GM23338 (cell line): ENCODE results near the gene COL6A1. TPM values are rescaled to one million over a fixed set of nuclear protein-coding genes. Genes with fewer than 3 reads are reported as not detected.

Source experiments
- ATAC-seq: fragments of 200-7000 bp; cut with Tn5 transposase; 3 replicates; pipeline ENCODE4 v1.9.1; 2020
- DNase-seq: peaks from one replicate; pipeline ENCODE4 v3.0.0-alpha.2; 2015; ENCODE audit warnings: low spot score
- H2AFZ ChIP-seq: fragments of 200-600 bp; sonication (generic); 2 replicates; pipeline ENCODE4 v1.8.0; 2016; ENCODE audit warnings: antibody characterized with exemption, mild to moderate bottlenecking, moderate library complexity
- H3F3A ChIP-seq: fragments of 200-600 bp; sonication (generic); replicated peaks from 2 replicates; pipeline ENCODE4 v1.8.0; 2017; ENCODE audit warnings: antibody characterized with exemption, mixed run types, low read depth
- H3K27ac ChIP-seq: fragments of 200-600 bp; sonication (generic); 2 replicates; pipeline ENCODE4 v1.6.1; 2016; ENCODE audit warnings: low read depth
- H3K27me3 ChIP-seq: fragments of 200-600 bp; sonication (generic); 2 replicates; pipeline ENCODE4 v1.8.0; 2016; ENCODE audit warnings: mild to moderate bottlenecking, mixed run types, moderate library complexity; ENCODE audit not compliant: insufficient read depth
- H3K36me3 ChIP-seq: fragments of 200-600 bp; sonication (generic); 2 replicates; pipeline ENCODE4 v1.8.0; 2016; ENCODE audit warnings: mild to moderate bottlenecking; ENCODE audit not compliant: insufficient read depth
- H3K4me1 ChIP-seq: fragments of 200-600 bp; sonication (generic); 2 replicates; pipeline ENCODE4 v1.8.0; 2016; ENCODE audit warnings: mild to moderate bottlenecking, moderate library complexity; ENCODE audit not compliant: insufficient read depth
- H3K4me2 ChIP-seq: fragments of 200-600 bp; sonication (generic); 2 replicates; pipeline ENCODE4 v1.7.1; 2017; ENCODE audit warnings: mixed run types
- H3K4me3 ChIP-seq: fragments of 200-600 bp; sonication (generic); 2 replicates; pipeline ENCODE4 v1.6.1; 2016; ENCODE audit warnings: mixed run types
- H3K79me2 ChIP-seq: fragments of 200-600 bp; sonication (generic); replicated peaks from 2 replicates; pipeline ENCODE4 v1.8.0; 2017; ENCODE audit warnings: mild to moderate bottlenecking; ENCODE audit not compliant: insufficient read depth
- H3K9me2 ChIP-seq: fragments of 200-600 bp; sonication (generic); 2 replicates; pipeline ENCODE4 v1.8.0; 2017; ENCODE audit not compliant: insufficient read depth
- H4K20me1 ChIP-seq: fragments of 200-600 bp; sonication (generic); replicated peaks from 2 replicates; pipeline ENCODE4 v1.8.0; 2017; ENCODE audit warnings: mild to moderate bottlenecking; ENCODE audit not compliant: insufficient read depth
- H3K27ac Mint-ChIP-seq: 2 replicates; pipeline ENCODE4 v1.8.0; 2020; ENCODE audit warnings: inconsistent platforms, mild to moderate bottlenecking, moderate library complexity, mixed read lengths
- H3K27me3 Mint-ChIP-seq: 3 replicates; pipeline ENCODE4 v1.8.0; 2022; ENCODE audit warnings: low read depth, mild to moderate bottlenecking, moderate library complexity, mixed read lengths, inconsistent platforms; ENCODE audit not compliant: insufficient read depth, poor library complexity
- H3K36me3 Mint-ChIP-seq: 3 replicates; pipeline ENCODE4 v1.8.0; 2021; ENCODE audit warnings: low read depth, mild to moderate bottlenecking, inconsistent platforms, moderate library complexity, mixed read lengths
- H3K4me1 Mint-ChIP-seq: 3 replicates; pipeline ENCODE4 v1.8.0; 2020; ENCODE audit warnings: mild to moderate bottlenecking, inconsistent platforms, mixed read lengths
- H3K4me3 Mint-ChIP-seq: 3 replicates; pipeline ENCODE4 v1.8.0; 2021; ENCODE audit warnings: moderate library complexity, mild to moderate bottlenecking, inconsistent platforms, mixed read lengths
- H3K9me3 Mint-ChIP-seq: 3 replicates; pipeline ENCODE4 v1.8.0; 2020; ENCODE audit warnings: moderate library complexity, mild to moderate bottlenecking, inconsistent platforms, mixed read lengths
- CREB1 ChIP-seq: fragments of 250-450 bp; sonication (Bioruptor Pico); IDR thresholded peaks from 2 replicates; pipeline ENCODE4 v1.5.0; 2020; ENCODE audit warnings: low read depth, mild to moderate bottlenecking, moderate library complexity
- CTCF ChIP-seq, 2 experiments: fragments of 200-600 bp in 1 of 2; sonication (generic) in 1 of 2; conservative IDR thresholded peaks; 2 replicates each; pipeline versions ENCODE4 v1.5.1 to v1.6.1; 2016 to 2017; ENCODE audit warnings: antibody characterized with exemption in 2 of 2, low read depth in 2 of 2, mild to moderate bottlenecking in 2 of 2, moderate library complexity in 1 of 2
- ETS1 ChIP-seq: IDR thresholded peaks from 2 replicates; pipeline ENCODE4 v1.6.1; 2016; ENCODE audit warnings: antibody characterized with exemption
- JUNB ChIP-seq: IDR thresholded peaks from one replicate; pipeline ENCODE4 v1.6.1; 2016; ENCODE audit warnings: antibody characterized with exemption; ENCODE audit not compliant: unreplicated experiment
- NANOG ChIP-seq: IDR thresholded peaks from 2 replicates; pipeline ENCODE4 v1.6.1; 2016; ENCODE audit warnings: antibody characterized with exemption, borderline replicate concordance
- POLR2AphosphoS5 ChIP-seq: IDR thresholded peaks from 2 replicates; pipeline ENCODE4 v1.6.1; 2016; ENCODE audit warnings: antibody characterized with exemption, low read depth
- REST ChIP-seq: IDR thresholded peaks from one replicate; pipeline ENCODE4 v1.6.1; 2018; ENCODE audit warnings: antibody characterized with exemption; ENCODE audit not compliant: unreplicated experiment
- STAT1 ChIP-seq: IDR thresholded peaks from one replicate; pipeline ENCODE4 v1.6.1; 2016; ENCODE audit warnings: antibody characterized with exemption; ENCODE audit not compliant: unreplicated experiment
- ZNF331 ChIP-seq: fragments of 250-450 bp; sonication (Bioruptor Pico); IDR thresholded peaks from 2 replicates; pipeline ENCODE4 v1.5.0; 2020; ENCODE audit warnings: low read depth, mild to moderate bottlenecking, moderate library complexity
- ZNF462 ChIP-seq: fragments of 250-450 bp; sonication (Bioruptor Pico); IDR thresholded peaks from 2 replicates; pipeline ENCODE4 v1.5.0; 2020; ENCODE audit warnings: mild to moderate bottlenecking, moderate library complexity
- polyA plus RNA-seq: library from polyadenylated mRNA; unstranded; fragments of >200 nt; fragmentation: Nextera tagmentation; extraction: Ambion mirVana; gene quantifications from 2 replicates; pipeline ENCODE4 v1.2.1, GENCODE V29; 2016
- total RNA-seq: library from RNA; depleted of rRNA; stranded (reverse); fragments of >200 nt; shearing (Covaris generic); gene quantifications from 2 replicates; pipeline ENCODE4 v1.2.3, GENCODE V29; 2014

Gene COL6A1
- total and polyA plus RNA-seq, 2 experiments from 2014 or later: 76.0 to 180 TPM

- TF ChIP-seq REST (no peak), CREB1 (no peak), ETS1 (no peak), POLR2AphosphoS5 (no peak), STAT1 (no peak), ZNF331 (no peak)
Observed at GRCh38 chr21:45943630-45944540, 37.7 kb upstream of the COL6A1 start (continued).

- ATAC-seq (no peak), DNase-seq (no peak)
- Histone ChIP-seq H3K27ac (no peak overlapping the region), H2AFZ (no peak overlapping the region), H3K36me3 (no peaks in the 10 kb centered on the region), H4K20me1 (no peaks in the 10 kb centered on the region), H3K79me2 (no peaks in the 10 kb centered on the region), H3K4me2 (no peak overlapping the region), H3K4me1 (no peaks in the 10 kb centered on the region), H3K4me3 (no peak overlapping the region), H3K27me3 (no peaks in the 10 kb centered on the region), H3F3A (no peaks in the 10 kb centered on the region), H3K9me2 (no peaks in the 10 kb centered on the region)
- Mint-ChIP-seq H3K4me3 (no peak overlapping the region), H3K27ac (no peak overlapping the region), H3K4me1 (peaks cover 5% of the 10 kb centered on the region; the same call in 2 of the 3 replicates), H3K27me3 (peaks cover 15% of the 10 kb centered on the region), H3K9me3 (no peaks in the 10 kb centered on the region), H3K36me3 (no peaks in the 10 kb centered on the region; the same call in 2 of the 3 replicates)
- TF ChIP-seq ZNF462 (CRISPR knock-in tag): no peak
- no peak for TF ChIP-seq STAT1
- no peak for TF ChIP-seq ETS1
- no peak for TF ChIP-seq CTCF (conservative IDR thresholded peaks at IDR 0.05; ENCODE audit: low read depth in 2 of 2)
- TF ChIP-seq NANOG: no peak
- TF ChIP-seq POLR2AphosphoS5: no peak
- no peak for TF ChIP-seq JUNB
Observed at GRCh38 chr21:45944601-45945000, 37.0 kb upstream of the COL6A1 start.
